SJSA1 (cell line): ENCODE data around the gene GTF2E1. TPM values are rescaled to one million over a fixed set of nuclear protein-coding genes. Genes with fewer than 3 reads are reported as not detected.
A peak's percentile ranks its signal among the peaks of the same experiment; 100 is the strongest.
"Not testable (repeated sequence)": the region's sequence is repeated elsewhere in the genome, so short reads cannot be mapped to it uniquely, and the experiment has no call there.

Experiments used
- DNase-seq, 2 experiments: peaks; one replicate each; pipeline ENCODE4 v3.0.0-alpha.2; 2015 to 2020; ENCODE audit warnings: low spot score in 2 of 2, low read depth in 1 of 2
- H3K27ac ChIP-seq: fragments of 250-450 bp; sonication (Bioruptor Pico); 2 replicates; pipeline ENCODE4 v1.5.1; 2020; ENCODE audit warnings: mild to moderate bottlenecking, moderate library complexity
- H3K27me3 ChIP-seq: fragments of 250-450 bp; sonication (Bioruptor Pico); replicated peaks from 2 replicates; pipeline ENCODE4 v1.5.1; 2020; ENCODE audit warnings: mild to moderate bottlenecking, moderate library complexity
- H3K36me3 ChIP-seq: fragments of 250-450 bp; sonication (Bioruptor Pico); 2 replicates; pipeline ENCODE4 v1.5.1; 2020; ENCODE audit warnings: mild to moderate bottlenecking
- H3K4me1 ChIP-seq: fragments of 250-450 bp; sonication (Bioruptor Pico); replicated peaks from 2 replicates; pipeline ENCODE4 v1.6.1; 2021; ENCODE audit warnings: mild to moderate bottlenecking
- H3K4me3 ChIP-seq: fragments of 250-450 bp; sonication (Bioruptor Pico); 2 replicates; pipeline ENCODE4 v1.5.1; 2020; ENCODE audit warnings: mild to moderate bottlenecking
- H3K9me3 ChIP-seq: fragments of 250-450 bp; sonication (Bioruptor Pico); replicated peaks from 2 replicates; pipeline ENCODE4 v1.5.1; 2020; ENCODE audit warnings: mild to moderate bottlenecking
- total RNA-seq: library from RNA; depleted of rRNA; stranded (reverse); fragments of >200 nt; shearing (Covaris generic); gene quantifications from 2 replicates; pipeline ENCODE4 v1.2.3, GENCODE V29; 2014; rRNA removed

The GTF2E1 gene
- total RNA-seq, result 15.6 and 17.0 TPM in 2 replicates

DNA sequence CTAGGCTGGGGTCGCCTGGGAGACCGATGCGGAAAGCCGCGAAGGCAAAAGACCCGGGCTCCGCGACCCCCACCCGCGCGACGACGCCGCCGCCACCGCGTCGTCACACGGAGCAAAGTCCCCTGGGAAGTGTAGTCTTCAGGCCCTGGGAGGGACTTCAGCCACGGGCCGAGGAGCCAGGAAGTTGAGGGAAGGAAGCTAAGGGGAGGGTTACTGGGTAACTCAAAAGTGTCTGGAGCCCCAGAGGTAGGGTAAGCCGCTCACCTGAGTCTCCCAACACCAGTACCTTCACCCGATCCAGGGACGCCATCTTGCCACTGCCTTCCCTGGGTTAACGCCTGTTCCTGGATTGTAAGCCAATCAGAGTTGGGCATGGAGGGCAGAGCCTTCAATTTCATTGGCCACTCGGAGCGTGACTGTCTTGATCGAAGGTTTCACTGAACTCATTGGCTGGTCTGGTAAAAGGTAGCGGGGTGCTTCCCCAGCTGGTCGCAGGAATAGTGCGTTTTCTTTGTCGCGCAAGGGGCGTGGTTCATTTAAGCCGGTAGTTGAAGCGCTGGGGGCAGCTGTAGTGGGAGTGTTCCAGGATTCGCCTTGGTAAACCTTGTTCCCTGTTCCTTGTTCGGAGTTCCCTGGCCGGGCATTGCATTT, at the start of gene GTF2E1, which contains the start of gene RABL3:
Gene GTF2E1 (plus strand): TSS at position 547 of the 651 bp plus-strand sequence. CDS start 7,809 bp downstream, outside the sequence.
Gene RABL3 (minus strand): TSS at position 319 of the 651 bp plus-strand sequence. CDS start 9 bp downstream, at position 310.
- peak within 1 kb of the TSS; percentile 98 for H3K27ac ChIP-seq

DNA sequence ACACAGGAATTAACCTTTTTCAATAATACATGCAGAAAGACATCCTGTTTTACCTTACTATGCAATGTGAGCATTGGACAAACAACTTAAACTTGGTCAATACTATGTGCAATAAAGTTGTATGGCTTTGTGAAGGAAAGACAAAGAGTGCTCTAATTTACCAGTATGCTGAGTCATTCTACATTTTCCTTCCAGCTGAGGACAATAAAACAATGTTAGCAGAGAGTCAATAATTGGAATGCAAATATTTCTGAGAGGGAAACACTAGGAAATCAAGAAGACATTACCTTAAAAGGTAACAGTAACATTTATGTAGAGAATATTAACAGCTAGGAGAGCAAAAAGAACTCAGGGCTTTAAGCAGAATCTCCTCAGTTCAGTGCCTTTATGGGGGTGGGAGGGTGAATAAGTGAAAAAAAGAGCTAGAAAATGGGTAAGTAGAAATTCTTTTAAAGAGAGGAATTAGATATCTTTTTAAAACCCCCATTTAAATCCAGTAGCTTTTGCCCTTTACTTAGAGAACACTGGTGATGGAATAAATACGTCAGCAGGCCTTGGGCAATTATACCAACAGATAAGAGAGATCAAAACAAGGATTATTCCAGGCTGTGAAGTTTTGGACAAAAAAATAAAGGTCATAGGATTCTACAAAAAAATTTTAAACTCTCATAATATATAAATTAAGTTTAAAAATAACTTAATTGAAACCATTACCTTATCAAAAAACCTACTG, 48.9 kb upstream of the GTF2E1 start:
- Histone ChIP-seq H3K4me3 (no peak overlapping the region), H3K27ac (peak overlapping the region; percentile 32), H3K36me3 (0 out of 2 replicates have a peak, but pooled peaks cover 3% of the 10 kb centered on the region), H3K4me1 (peaks cover 25% of the 10 kb centered on the region), H3K9me3 (no peaks in the 10 kb centered on the region), H3K27me3 (no peaks in the 10 kb centered on the region)
- DNase-seq, result peak in 1 of 2 experiments; percentile 52

More for the DNA sequence above, at the start of gene GTF2E1, which contains the start of gene RABL3:
- Histone ChIP-seq H3K9me3 (no peaks in the 10 kb centered on the region; the same call in 1 of the 2 replicates), H3K27me3 (no peaks in the 10 kb centered on the region), H3K36me3 (peaks cover 14% of the 10 kb centered on the region), H3K4me1 (peaks cover 7% of the 10 kb centered on the region), H3K4me3 (peak within 1 kb of the TSS; percentile 76)
- peak; percentile 96 for DNase-seq

- no peak overlapping the region for H3K27ac ChIP-seq
- H3K36me3 ChIP-seq, result peaks cover 15% of the 10 kb centered on the region; the same call in 1 of the 2 replicates
- no peak for DNase-seq
- no peaks in the 10 kb centered on the region for H3K9me3 ChIP-seq
- H3K27me3 ChIP-seq, result no peaks in the 10 kb centered on the region
- no peak overlapping the region for H3K4me3 ChIP-seq
- H3K4me1 ChIP-seq, result no peaks in the 10 kb centered on the region
These were observed 43.2 kb upstream of the GTF2E1 start for GRCh38 chr3:120699333-120699732.

DNA sequence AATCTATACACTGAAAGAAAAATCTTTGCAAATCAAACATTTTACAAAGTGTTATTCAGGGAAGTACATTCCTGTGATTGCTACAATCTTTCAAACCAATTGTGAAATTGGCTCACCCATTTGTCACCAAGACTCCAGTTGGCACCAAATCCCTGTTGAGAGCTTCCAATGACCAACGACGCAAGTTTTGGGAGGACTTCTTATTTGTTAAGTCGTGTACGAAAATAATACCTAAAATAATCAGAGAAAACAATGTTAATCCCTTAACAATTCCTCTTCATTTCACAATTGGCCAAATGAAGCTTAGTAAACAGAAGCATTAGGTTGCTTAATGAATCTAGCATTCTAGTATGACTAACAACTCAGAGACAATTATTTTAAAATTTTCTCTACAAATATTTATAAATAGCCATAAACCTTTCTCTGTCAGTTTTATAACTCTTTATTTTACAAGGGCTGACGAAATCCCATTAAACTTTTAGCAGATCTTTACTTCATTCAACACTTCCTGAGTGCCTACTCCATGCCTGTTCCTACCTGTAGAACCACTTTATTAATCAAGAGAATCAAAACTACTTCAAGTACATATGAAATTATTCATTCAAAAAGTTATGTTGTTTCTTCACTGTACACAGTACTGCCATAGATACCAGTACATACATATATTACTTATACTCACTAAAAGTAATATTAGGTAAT, 36.5 kb upstream of the GTF2E1 start:
- Histone ChIP-seq H3K4me1 (no peaks in the 10 kb centered on the region), H3K27ac (no peak overlapping the region), H3K4me3 (no peak overlapping the region), H3K36me3 (peaks cover 13% of the 10 kb centered on the region; the same call in 1 of the 2 replicates), H3K27me3 (no peaks in the 10 kb centered on the region), H3K9me3 (no peaks in the 10 kb centered on the region)
- DNase-seq, result no peak

DNA sequence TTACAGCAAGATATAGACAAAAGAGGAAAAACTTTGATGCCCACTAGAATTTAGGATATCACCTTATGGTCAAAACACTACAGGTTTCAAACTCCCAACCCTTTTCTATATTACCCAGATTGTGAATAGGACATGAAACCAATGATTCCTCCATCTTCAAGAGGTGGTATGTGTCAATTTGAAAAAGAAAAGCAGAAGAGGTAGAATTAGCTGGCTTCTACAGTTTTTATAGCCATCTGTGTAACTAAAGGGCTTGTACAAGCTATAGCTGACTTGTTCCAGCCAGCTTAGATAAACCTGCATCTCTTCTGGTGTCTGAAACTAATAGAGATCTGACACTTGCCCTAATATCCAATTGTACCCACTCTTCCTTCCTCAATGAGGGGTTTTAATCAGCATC, 35.6 kb upstream of the GTF2E1 start:
- DNase-seq, result no peak
- H3K36me3 ChIP-seq, result peaks cover 13% of the 10 kb centered on the region; the same call in 1 of the 2 replicates

GRCh38 chr3:120708408-120708807, 34.1 kb upstream of the GTF2E1 start:
- no peak for DNase-seq
- Histone ChIP-seq H3K27ac (no peak overlapping the region), H3K36me3 (peaks cover 6% of the 10 kb centered on the region; the same call in 1 of the 2 replicates), H3K4me3 (no peak overlapping the region), H3K27me3 (no peaks in the 10 kb centered on the region), H3K4me1 (no peaks in the 10 kb centered on the region), H3K9me3 (no peaks in the 10 kb centered on the region)

More for the DNA sequence above, 35.6 kb upstream of the GTF2E1 start:
- Histone ChIP-seq H3K27ac (no peak overlapping the region), H3K27me3 (no peaks in the 10 kb centered on the region), H3K9me3 (no peaks in the 10 kb centered on the region), H3K4me1 (no peaks in the 10 kb centered on the region), H3K4me3 (no peak overlapping the region)

DNA sequence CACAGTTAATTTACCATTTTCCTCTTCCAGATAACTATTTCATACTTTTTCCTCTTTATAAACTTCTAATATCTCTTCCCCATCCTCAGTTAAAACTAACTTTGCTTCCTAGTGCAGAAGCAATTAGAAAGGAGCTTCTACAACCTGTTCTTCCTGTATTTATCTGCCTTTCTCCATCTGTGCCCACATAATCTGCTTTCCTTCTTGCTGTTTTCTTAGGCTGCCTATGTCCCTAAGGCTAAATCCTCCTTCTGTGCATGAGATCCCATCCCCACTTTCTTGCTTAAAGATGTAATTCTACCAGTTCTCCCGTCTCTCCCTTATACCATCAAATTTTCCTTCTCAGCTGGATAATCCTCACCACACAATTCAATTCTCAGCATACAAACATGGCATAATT, 32.2 kb upstream of the GTF2E1 start:
- Histone ChIP-seq H3K27ac (no peak overlapping the region), H3K4me3 (no peak overlapping the region), H3K36me3 (no peaks in the 10 kb centered on the region), H3K9me3 (no peaks in the 10 kb centered on the region), H3K27me3 (no peaks in the 10 kb centered on the region), H3K4me1 (no peaks in the 10 kb centered on the region)
- no peak for DNase-seq

- Histone ChIP-seq H3K27me3 (no peaks in the 10 kb centered on the region), H3K27ac (no peak overlapping the region), H3K36me3 (no peaks in the 10 kb centered on the region), H3K4me3 (no peak overlapping the region), H3K4me1 (no peaks in the 10 kb centered on the region), H3K9me3 (no peaks in the 10 kb centered on the region)
- DNase-seq, result no peak
These were observed 29.3 kb upstream of the GTF2E1 start for GRCh38 chr3:120713262-120713661.

DNA sequence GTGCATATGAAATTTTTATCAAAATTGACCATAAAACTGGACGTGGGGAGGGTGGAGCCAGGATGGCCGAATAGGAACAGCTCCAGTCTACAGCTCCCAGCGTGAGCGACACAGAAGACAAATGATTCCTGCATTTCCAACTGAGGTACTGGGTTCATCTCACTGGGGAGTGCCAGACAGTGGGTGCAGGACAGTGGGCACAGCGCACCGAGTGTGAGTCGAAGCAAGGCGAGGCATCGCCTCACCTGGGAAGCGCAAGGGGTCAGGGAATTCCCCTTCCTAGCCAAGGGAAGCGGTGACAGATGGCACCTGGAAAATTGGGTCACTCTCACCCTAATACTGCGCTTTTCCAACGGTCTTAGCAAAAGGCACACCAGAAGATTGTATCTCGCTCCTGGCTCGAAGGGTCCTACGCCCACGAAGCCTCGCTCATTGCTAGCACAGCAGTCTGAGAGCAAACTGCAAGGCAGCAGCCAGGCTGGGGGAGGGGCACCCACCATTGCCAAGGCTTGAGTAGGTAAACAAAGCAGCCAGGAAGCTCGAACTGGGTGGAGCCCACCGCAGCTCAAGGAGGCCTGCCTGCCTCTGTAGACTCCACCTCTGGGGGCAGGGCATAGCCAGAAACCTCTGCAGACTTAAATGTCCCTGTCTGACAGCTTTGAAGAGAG, 23.2 kb upstream of the GTF2E1 start:
- H3K27me3 ChIP-seq, H3K27ac ChIP-seq, H3K4me3 ChIP-seq, H3K36me3 ChIP-seq, H3K9me3 ChIP-seq, H3K4me1 ChIP-seq: not testable (repeated sequence)
- DNase-seq, result peak in 1 of 2 experiments; percentile 44

- Histone ChIP-seq H3K27me3 (no peaks in the 10 kb centered on the region), H3K4me3 (no peak overlapping the region), H3K36me3 (peaks cover 16% of the 10 kb centered on the region), H3K27ac (no peak overlapping the region), H3K9me3 (no peaks in the 10 kb centered on the region), H3K4me1 (no peaks in the 10 kb centered on the region)
- DNase-seq, result peak in 1 of 2 experiments; percentile 20
These were observed 15.8 kb upstream of the GTF2E1 start for GRCh38 chr3:120726791-120727190.

- H3K36me3 ChIP-seq, result peaks cover 16% of the 10 kb centered on the region
- H3K27me3 ChIP-seq, result no peaks in the 10 kb centered on the region
- DNase-seq, result no peak
- no peak overlapping the region for H3K4me3 ChIP-seq
- H3K9me3 ChIP-seq, result no peaks in the 10 kb centered on the region
- H3K27ac ChIP-seq, result no peak overlapping the region
- no peaks in the 10 kb centered on the region for H3K4me1 ChIP-seq
These were observed 11.7 kb upstream of the GTF2E1 start for GRCh38 chr3:120730576-120731542.

- not testable (repeated sequence) for DNase-seq, H3K27me3 ChIP-seq, H3K9me3 ChIP-seq, H3K4me1 ChIP-seq, H3K27ac ChIP-seq, H3K4me3 ChIP-seq
- H3K36me3 ChIP-seq, result peaks cover 14% of the 10 kb centered on the region
These were observed 4.5 kb upstream of the GTF2E1 start for GRCh38 chr3:120738006-120738405.
